HEK293 (cell line): ENCODE measurements around the gene FAM234B.

Source experiments
- CTCF ChIP-seq: fragments of 450-650 bp; formaldehyde crosslinking; IDR thresholded peaks from 2 replicates; pipeline ENCODE4 v1.5.1; 2016; ENCODE audit warnings: missing biosample characterization, missing genetic modification characterization
- INSM2 ChIP-seq: fragments of 450-650 bp; formaldehyde crosslinking; IDR thresholded peaks from 2 replicates; pipeline ENCODE4 v1.5.1; 2016; ENCODE audit warnings: missing biosample characterization, missing genetic modification characterization
- SP3 ChIP-seq: fragments of 450-650 bp; formaldehyde crosslinking; IDR thresholded peaks from 2 replicates; pipeline ENCODE4 v1.5.1; 2016; ENCODE audit warnings: missing biosample characterization, missing genetic modification characterization
- TRIM28 ChIP-seq: IDR thresholded peaks from 2 replicates; pipeline ENCODE4 v1.6.1; 2011; ENCODE audit warnings: low read length, control low read depth, borderline replicate concordance
- ZBTB26 ChIP-seq: fragments of 450-650 bp; formaldehyde crosslinking; optimal IDR thresholded peaks from 2 replicates; pipeline ENCODE3; 2016; ENCODE audit warnings: missing biosample characterization, mild to moderate bottlenecking, missing genetic modification characterization
- ZBTB48 ChIP-seq: fragments of 450-650 bp; formaldehyde crosslinking; IDR thresholded peaks from 2 replicates; pipeline ENCODE4 v1.5.1; 2016; ENCODE audit warnings: missing biosample characterization, missing genetic modification characterization
- ZNF121 ChIP-seq: fragments of 450-650 bp; formaldehyde crosslinking; IDR thresholded peaks from 2 replicates; pipeline ENCODE4 v1.5.1; 2016; ENCODE audit warnings: missing biosample characterization, missing genetic modification characterization
- ZNF239 ChIP-seq: fragments of 450-650 bp; formaldehyde crosslinking; IDR thresholded peaks from 2 replicates; pipeline ENCODE4 v1.5.1; 2016; ENCODE audit warnings: missing biosample characterization, missing genetic modification characterization
- ZNF274 ChIP-seq, 2 experiments: fragments of 200-500 bp in 1 of 2; fragments of 450-650 bp in 1 of 2; sonication (Bioruptor generic) in 1 of 2; formaldehyde crosslinking in 1 of 2; IDR thresholded peaks; 2 replicates each; pipeline versions ENCODE4 v1.5.1 to v1.6.1; 2014 to 2016; ENCODE audit warnings: borderline replicate concordance in 1 of 2, inconsistent platforms in 1 of 2, low read length in 1 of 2, missing biosample characterization in 1 of 2, missing genetic modification characterization in 1 of 2
- ZNF510 ChIP-seq: fragments of 450-650 bp; formaldehyde crosslinking; IDR thresholded peaks from 2 replicates; pipeline ENCODE4 v1.5.1; 2018; ENCODE audit warnings: mild to moderate bottlenecking, missing genetic modification characterization, missing biosample characterization; ENCODE audit not compliant: insufficient replicate concordance
- ZNF558 ChIP-seq: fragments of 450-650 bp; formaldehyde crosslinking; IDR thresholded peaks from 2 replicates; pipeline ENCODE4 v1.5.1; 2016; ENCODE audit warnings: missing biosample characterization, missing genetic modification characterization
- ZNF585B ChIP-seq: fragments of 450-650 bp; formaldehyde crosslinking; IDR thresholded peaks from 2 replicates; pipeline ENCODE4 v1.5.1; 2016; ENCODE audit warnings: missing biosample characterization, missing genetic modification characterization
- ZNF658 ChIP-seq: fragments of 450-650 bp; formaldehyde crosslinking; IDR thresholded peaks from 2 replicates; pipeline ENCODE4; 2016; ENCODE audit warnings: missing biosample characterization, missing genetic modification characterization
- ZNF785 ChIP-seq: fragments of 450-650 bp; formaldehyde crosslinking; IDR thresholded peaks from 2 replicates; pipeline ENCODE4 v1.5.1; 2016; ENCODE audit warnings: missing biosample characterization, missing genetic modification characterization

GRCh38 chr12:13027508-13027907, 16.7 kb upstream of the FAM234B start:
- no peak for TF ChIP-seq INSM2 (tag by site-specific recombination)
- TF ChIP-seq SP3 (tag by site-specific recombination) = no peak
- TF ChIP-seq TRIM28 = no peak
- TF ChIP-seq ZNF785 (tag by site-specific recombination) = no peak
- TF ChIP-seq CTCF = no peak
- no peak for TF ChIP-seq ZBTB48 (tag by site-specific recombination)
- no peak for TF ChIP-seq ZNF239 (tag by site-specific recombination)
- TF ChIP-seq ZNF658 (tag by site-specific recombination) = no peak
- no peak for TF ChIP-seq ZNF510 (tag by site-specific recombination)
- no peak for TF ChIP-seq ZNF585B (tag by site-specific recombination)
- no peak for TF ChIP-seq ZNF558 (tag by site-specific recombination)
- no peak for TF ChIP-seq ZNF274 (IDR thresholded peaks at IDR 0.05; ENCODE audit: low read length)
- no peak for TF ChIP-seq ZNF274 (tag by site-specific recombination; IDR thresholded peaks at IDR 0.05; ENCODE audit: borderline replicate concordance)
- no peak for TF ChIP-seq ZNF121 (tag by site-specific recombination)
- TF ChIP-seq ZBTB26 (tag by site-specific recombination) = no peak
